WI38 (cell line): ENCODE results near the gene SAMD15.

Experiments used
- H3K4me3 ChIP-seq: 2 replicates; pipeline ENCODE4 v1.5.1; 2011; ENCODE audit warnings: low read depth, mild to moderate bottlenecking, control low read depth, low read length
- CTCF ChIP-seq: IDR thresholded peaks from 2 replicates; pipeline ENCODE4 v1.5.1; 2012; ENCODE audit warnings: low read depth, mild to moderate bottlenecking, control low read depth, low read length

The SAMD15 gene

DNA sequence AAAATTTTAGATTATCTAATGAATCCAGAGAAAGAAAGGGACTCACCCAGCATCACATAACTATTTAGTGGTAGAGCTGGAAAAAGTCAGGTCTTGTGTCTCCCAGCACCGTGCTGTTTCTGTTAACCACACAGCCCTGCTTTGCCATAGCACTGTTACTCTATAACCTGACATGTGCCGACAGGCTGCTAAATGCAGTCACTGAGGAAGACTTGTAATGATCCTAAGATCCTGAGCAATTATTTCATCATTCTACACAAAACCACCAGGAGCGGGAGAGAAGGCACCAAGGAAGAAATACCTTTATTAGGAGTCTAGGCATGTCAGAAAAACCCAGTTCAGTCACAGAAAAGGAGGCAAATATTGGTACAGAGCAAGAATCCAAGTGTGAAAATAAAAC lies 49.2 kb downstream of the SAMD15 start:
- TF ChIP-seq CTCF = no peak

DNA sequence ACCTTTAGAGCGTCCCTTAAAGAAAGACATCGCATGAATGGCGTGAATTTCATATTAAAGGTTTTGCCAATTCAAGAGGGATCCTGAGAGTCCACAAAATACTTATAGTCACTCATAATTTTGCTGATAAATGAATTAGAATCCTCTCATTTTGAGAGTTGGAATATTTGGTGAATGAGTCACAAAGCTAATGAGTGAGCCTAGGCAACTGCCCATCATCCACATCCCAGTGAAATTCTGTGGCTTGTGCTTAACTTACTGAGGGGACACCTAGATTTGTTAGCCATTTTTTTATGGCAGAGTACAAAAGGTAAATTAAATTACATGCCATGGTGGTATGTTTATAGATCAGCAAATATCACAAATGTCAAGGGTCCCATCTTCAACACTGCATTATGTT lies 58.9 kb downstream of the SAMD15 start:
- H3K4me3 ChIP-seq = no peak overlapping the region
- no peak for TF ChIP-seq CTCF

More for the DNA sequence above, 49.2 kb downstream of the SAMD15 start:
- H3K4me3 ChIP-seq = no peak overlapping the region

DNA sequence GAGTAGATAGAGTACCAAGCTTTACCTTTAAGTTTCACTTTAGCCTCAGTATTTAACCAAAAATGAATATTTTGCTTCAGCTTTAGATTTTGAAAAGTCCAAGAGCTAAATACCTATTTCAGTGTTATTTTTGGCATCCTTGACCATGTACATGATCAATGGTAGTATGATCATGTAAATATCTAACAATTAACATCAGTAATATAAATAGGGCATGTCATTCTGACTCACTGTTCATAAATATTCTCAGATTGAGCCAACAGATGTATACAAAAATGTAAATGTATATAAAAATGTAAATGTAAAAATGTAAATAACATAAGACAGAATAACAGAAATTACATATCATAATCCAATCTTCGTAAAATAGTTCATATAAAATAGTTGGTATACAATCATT lies 61.4 kb downstream of the SAMD15 start:
- TF ChIP-seq CTCF = no peak
- H3K4me3 ChIP-seq = no peak overlapping the region

DNA sequence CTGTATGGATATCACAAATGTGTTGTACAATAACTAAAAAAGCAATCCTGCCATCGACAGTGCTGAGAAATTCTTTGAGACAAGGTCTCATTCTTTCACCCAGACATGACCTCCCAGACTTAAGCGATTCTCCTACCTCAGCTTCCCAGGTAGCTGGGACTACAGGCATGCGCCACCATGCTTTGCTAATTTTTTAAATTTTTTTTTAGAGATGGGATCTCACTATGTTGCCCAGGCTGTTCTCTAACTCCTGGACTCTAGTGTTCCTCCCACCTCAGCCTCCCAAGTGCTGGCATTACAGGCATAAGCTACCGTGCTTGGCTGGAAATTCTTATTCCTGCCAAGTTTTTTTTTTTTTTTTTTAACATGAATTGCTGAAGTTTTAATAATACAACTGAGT lies 62.7 kb downstream of the SAMD15 start:
- H3K4me3 ChIP-seq = no peak overlapping the region
- TF ChIP-seq CTCF = no peak
